OCI-LY3 (cell line): ENCODE data around the gene NQO2.

Experiments used
- H2AFZ ChIP-seq: fragments of 200-600, 300-600 bp; shearing (Covaris generic); 2 replicates; pipeline ENCODE4 v1.6.0; 2014; ENCODE audit warnings: antibody characterized with exemption, low read depth, low read length
- H3K27ac ChIP-seq: fragments of 200-600, 300-600 bp; sonication (generic); 2 replicates; pipeline ENCODE4 v1.5.1; 2014; ENCODE audit warnings: mild to moderate bottlenecking, low read length, moderate library complexity, mixed read lengths
- H3K27me3 ChIP-seq: fragments of 200-600, 300-600 bp; sonication (generic); 2 replicates; pipeline ENCODE4 v1.6.1; 2014; ENCODE audit warnings: low read depth, low read length, mixed read lengths
- H3K36me3 ChIP-seq: fragments of 200-600, 300-600 bp; sonication (generic); replicated peaks from 2 replicates; pipeline ENCODE3; 2014; ENCODE audit warnings: low read depth, low read length, mixed read lengths
- H3K4me1 ChIP-seq: fragments of 300-600, 200-600 bp; sonication (generic); 2 replicates; pipeline ENCODE4 v1.6.1; 2014; ENCODE audit warnings: low read length, mixed read lengths
- H3K4me2 ChIP-seq: fragments of 200-600, 300-600 bp; sonication (generic); 2 replicates; pipeline ENCODE4 v1.6.1; 2014; ENCODE audit warnings: low read length, mixed read lengths
- H3K4me3 ChIP-seq: fragments of 300-600, 200-600 bp; sonication (generic); 2 replicates; pipeline ENCODE4 v1.5.1; 2014; ENCODE audit warnings: antibody characterized with exemption, mild to moderate bottlenecking, low read length, moderate library complexity
- H3K79me2 ChIP-seq: fragments of 300-600, 200-600 bp; shearing (Covaris generic); 2 replicates; pipeline ENCODE4 v1.6.1; 2014; ENCODE audit warnings: mild to moderate bottlenecking, low read length, mixed read lengths
- H3K9ac ChIP-seq: fragments of 300-600, 200-600 bp; shearing (Covaris generic); 2 replicates; pipeline ENCODE4 v1.6.0; 2014; ENCODE audit warnings: mild to moderate bottlenecking, low read length, moderate library complexity
- H3K9me3 ChIP-seq: fragments of 200-600, 300-600 bp; shearing (Covaris generic); 2 replicates; pipeline ENCODE4 v1.6.1; 2014; ENCODE audit warnings: low read length, mixed read lengths; ENCODE audit not compliant: insufficient read depth
- H4K20me1 ChIP-seq: fragments of 200-600, 300-600 bp; sonication (generic); 2 replicates; pipeline ENCODE4 v1.6.1; 2016; ENCODE audit warnings: low read length, mixed read lengths; ENCODE audit not compliant: insufficient read depth
- CTCF ChIP-seq: fragments of 200-600, 300-600 bp; sonication (generic); IDR thresholded peaks from 2 replicates; pipeline ENCODE4 v1.5.1; 2014; ENCODE audit warnings: antibody characterized with exemption, low read length, low read depth
- EZH2phosphoT487 ChIP-seq: fragments of 200-600 bp; shearing (Covaris generic); IDR thresholded peaks from 2 replicates; pipeline ENCODE4 v1.6.1; 2018; ENCODE audit warnings: antibody characterized with exemption, mixed run types, low read depth

The NQO2 gene

GRCh38 chr6:2966347-2966746 is 33.3 kb upstream of the NQO2 start:
- H3K4me1 ChIP-seq = peaks cover 20% of the 10 kb centered on the region
- H2AFZ ChIP-seq = no peak overlapping the region
- H3K79me2 ChIP-seq = no peaks in the 10 kb centered on the region

DNA sequence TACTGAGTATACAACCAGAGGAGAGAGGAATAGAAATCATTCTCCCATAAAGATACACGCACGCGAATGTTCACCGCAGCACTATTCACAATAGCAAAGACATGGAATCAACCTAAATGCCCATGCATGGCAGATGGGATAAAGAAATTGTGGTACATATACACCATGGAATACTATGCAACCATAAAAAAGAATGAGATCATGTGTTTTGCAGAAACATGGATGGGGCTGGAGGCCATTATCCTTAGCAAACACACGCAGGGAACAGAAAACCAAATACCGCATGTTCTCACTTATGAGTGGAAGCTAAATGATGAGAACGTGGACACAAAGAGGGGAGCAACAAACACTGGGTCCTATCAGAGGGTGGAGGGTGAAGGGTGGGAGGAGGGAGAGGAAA is 31.8 kb upstream of the NQO2 start:
- Histone ChIP-seq H3K36me3 (no peaks in the 10 kb centered on the region), H3K9ac (no peak overlapping the region), H3K4me2 (no peak overlapping the region), H4K20me1 (no peaks in the 10 kb centered on the region), H3K79me2 (no peaks in the 10 kb centered on the region), H3K27ac (no peak overlapping the region), H3K4me1 (peaks cover 9% of the 10 kb centered on the region), H3K27me3 (no peaks in the 10 kb centered on the region), H3K9me3 (no peaks in the 10 kb centered on the region), H2AFZ (no peak overlapping the region), H3K4me3 (no peak overlapping the region)
- TF ChIP-seq CTCF (no peak), EZH2phosphoT487 (no peak)

More at GRCh38 chr6:2966347-2966746, 33.3 kb upstream of the NQO2 start:
- H3K9me3 ChIP-seq = no peaks in the 10 kb centered on the region
- no peaks in the 10 kb centered on the region for H4K20me1 ChIP-seq
- no peak overlapping the region for H3K9ac ChIP-seq
- no peak overlapping the region for H3K4me2 ChIP-seq
- TF ChIP-seq EZH2phosphoT487 = no peak
- TF ChIP-seq CTCF = no peak
- H3K4me3 ChIP-seq = no peak overlapping the region
- H3K27me3 ChIP-seq = no peaks in the 10 kb centered on the region
- no peak overlapping the region for H3K27ac ChIP-seq
- H3K36me3 ChIP-seq = no peaks in the 10 kb centered on the region

DNA sequence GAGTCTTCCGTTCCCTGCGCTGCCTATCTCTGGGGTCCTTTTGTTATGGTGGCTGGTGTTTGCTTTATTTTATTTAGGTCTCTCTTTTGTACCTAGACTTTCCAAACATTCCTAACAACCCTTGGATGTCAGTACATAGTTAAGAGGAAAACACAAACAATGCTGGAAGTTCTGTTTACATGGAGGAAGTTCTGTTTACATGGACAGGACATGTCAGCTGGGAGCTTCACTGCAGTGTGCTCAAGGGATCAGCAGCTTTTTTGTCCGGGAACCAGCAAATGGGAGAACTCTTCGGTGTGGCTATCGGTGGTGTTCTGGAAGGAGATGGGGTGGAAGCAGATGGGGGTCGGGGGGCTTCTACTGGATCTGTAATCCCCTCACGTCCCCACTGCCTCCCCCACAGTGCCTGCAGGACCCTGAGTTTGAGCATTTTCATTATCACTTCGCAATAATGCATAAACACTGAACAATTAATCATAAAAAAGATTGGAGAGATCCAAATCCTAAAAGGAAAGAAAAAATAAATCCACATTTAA is 31.0 kb upstream of the NQO2 start:
- TF ChIP-seq EZH2phosphoT487 = no peak
- TF ChIP-seq CTCF = no peak
- Histone ChIP-seq H3K9me3 (no peaks in the 10 kb centered on the region), H3K4me1 (peaks cover 9% of the 10 kb centered on the region), H3K36me3 (no peaks in the 10 kb centered on the region), H2AFZ (no peak overlapping the region), H3K27me3 (peaks cover 2% of the 10 kb centered on the region; the same call in 1 of the 2 replicates), H3K9ac (no peak overlapping the region), H3K27ac (no peak overlapping the region), H3K4me2 (no peak overlapping the region), H3K4me3 (no peak overlapping the region), H3K79me2 (no peaks in the 10 kb centered on the region), H4K20me1 (no peaks in the 10 kb centered on the region)

DNA sequence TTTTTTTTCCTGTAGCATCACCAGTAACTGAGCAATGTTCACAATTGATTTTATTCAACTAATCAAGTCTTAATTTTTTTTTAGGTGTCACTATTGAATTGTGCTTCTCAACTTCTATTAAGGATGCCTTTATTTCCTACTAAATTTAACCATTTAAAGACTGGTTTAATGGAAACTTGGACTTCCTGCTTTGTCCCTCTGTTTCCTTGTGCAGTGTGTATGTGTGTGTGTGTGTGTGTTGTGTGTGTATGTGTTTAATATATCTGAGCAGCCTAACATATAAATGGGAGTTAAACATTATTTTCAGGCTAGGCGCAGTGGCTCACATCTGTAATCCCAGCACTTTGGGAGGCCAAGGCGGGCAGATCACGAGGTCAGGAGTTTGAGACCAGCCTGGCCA is 30.1 kb upstream of the NQO2 start:
- H3K4me2 ChIP-seq = no peak overlapping the region
- peaks cover 3% of the 10 kb centered on the region; the same call in 1 of the 2 replicates for H3K27me3 ChIP-seq
- H4K20me1 ChIP-seq = no peaks in the 10 kb centered on the region
- no peak overlapping the region for H2AFZ ChIP-seq
- no peaks in the 10 kb centered on the region for H3K36me3 ChIP-seq
- H3K79me2 ChIP-seq = no peaks in the 10 kb centered on the region
- no peak overlapping the region for H3K9ac ChIP-seq
- H3K9me3 ChIP-seq = no peaks in the 10 kb centered on the region
- H3K4me3 ChIP-seq = no peak overlapping the region
- no peak for TF ChIP-seq CTCF
- no peak for TF ChIP-seq EZH2phosphoT487
- peaks cover 9% of the 10 kb centered on the region for H3K4me1 ChIP-seq
- H3K27ac ChIP-seq = no peak overlapping the region
